Sigmoid colon (tissue), 4 donors: ENCODE measurements around the gene GDPD3.

ENCODE experiments used
- EP300 ChIP-seq, 4 donors: sonication (generic); formaldehyde crosslinking; IDR thresholded peaks; one replicate each; pipeline ENCODE4 v1.6.1; 2017; ENCODE audit warnings: antibody characterized with exemption in 4 of 4
- POLR2A ChIP-seq, 2 donors: fragments of 450-650 bp; IDR thresholded peaks; one replicate each; pipeline ENCODE4 v1.6.1; 2016; ENCODE audit warnings: antibody characterized with exemption in 2 of 2, mild to moderate bottlenecking in 2 of 2, moderate library complexity in 2 of 2
- POLR2AphosphoS5 ChIP-seq, 4 donors: sonication (generic); formaldehyde crosslinking; IDR thresholded peaks; one replicate each; pipeline ENCODE4 v1.6.1; 2017; ENCODE audit warnings: antibody characterized with exemption in 4 of 4
- TF ChIP-seq, protein P1 (sequence below), 4 experiments: fragments of 450-650 bp in 3 of 4; fragments of 200-600 bp in 1 of 4; IDR thresholded peaks; one replicate each; pipeline ENCODE4 v1.5.1; 2016 to 2019; ENCODE audit warnings: antibody characterized with exemption in 4 of 4, mild to moderate bottlenecking in 3 of 4, moderate library complexity in 2 of 4

DNA sequence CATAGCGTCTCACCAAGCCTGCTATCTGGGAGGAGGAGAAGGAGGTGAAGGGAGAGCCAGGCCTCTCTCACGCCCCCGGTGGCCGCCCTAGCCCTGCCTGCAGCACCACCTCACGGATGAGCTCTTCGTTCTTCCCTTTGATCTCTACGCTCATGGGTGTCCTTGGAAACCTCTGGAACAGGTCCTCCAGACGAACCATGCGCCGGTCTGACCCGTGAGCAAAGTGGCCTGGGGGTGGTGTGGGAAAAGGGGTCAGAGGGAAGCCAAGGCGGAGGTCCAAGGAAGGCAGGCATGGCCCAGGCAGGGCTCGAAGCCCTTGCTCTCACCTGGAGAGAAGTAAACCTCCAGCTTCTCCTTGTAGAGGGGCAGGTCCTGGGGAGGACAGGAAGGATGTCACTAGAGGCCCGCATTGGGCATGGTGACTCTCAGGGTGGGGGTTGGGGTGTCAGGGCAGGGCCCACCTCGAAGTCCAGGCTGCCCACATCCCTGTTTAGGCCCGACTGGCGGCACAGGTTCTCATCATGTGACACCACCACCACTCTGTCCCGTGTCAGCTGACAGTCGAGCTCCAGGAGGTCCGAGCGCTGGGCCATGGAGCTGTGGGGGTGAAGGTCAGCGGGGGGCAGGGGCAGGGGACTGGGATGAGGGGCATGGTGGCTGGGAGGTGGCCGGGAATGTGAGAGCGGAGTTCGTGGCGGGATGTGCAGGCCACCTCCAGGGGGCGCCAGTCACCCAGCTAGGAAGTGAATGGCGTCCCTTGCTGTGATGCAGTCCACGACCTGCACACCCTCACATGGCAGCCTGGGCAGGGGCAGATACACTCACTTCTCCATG is 923 bp downstream of the GDPD3 start:
- TF ChIP-seq, protein P1, sequence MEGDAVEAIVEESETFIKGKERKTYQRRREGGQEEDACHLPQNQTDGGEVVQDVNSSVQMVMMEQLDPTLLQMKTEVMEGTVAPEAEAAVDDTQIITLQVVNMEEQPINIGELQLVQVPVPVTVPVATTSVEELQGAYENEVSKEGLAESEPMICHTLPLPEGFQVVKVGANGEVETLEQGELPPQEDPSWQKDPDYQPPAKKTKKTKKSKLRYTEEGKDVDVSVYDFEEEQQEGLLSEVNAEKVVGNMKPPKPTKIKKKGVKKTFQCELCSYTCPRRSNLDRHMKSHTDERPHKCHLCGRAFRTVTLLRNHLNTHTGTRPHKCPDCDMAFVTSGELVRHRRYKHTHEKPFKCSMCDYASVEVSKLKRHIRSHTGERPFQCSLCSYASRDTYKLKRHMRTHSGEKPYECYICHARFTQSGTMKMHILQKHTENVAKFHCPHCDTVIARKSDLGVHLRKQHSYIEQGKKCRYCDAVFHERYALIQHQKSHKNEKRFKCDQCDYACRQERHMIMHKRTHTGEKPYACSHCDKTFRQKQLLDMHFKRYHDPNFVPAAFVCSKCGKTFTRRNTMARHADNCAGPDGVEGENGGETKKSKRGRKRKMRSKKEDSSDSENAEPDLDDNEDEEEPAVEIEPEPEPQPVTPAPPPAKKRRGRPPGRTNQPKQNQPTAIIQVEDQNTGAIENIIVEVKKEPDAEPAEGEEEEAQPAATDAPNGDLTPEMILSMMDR (IDR thresholded peaks at IDR 0.05): peak; percentile 29 to 68 (median 63)
- TF ChIP-seq POLR2A (IDR thresholded peaks at IDR 0.05): no peak
- TF ChIP-seq EP300 (IDR thresholded peaks at IDR 0.05): no peak
- no peak for TF ChIP-seq POLR2AphosphoS5 (IDR thresholded peaks at IDR 0.05)
